Measurements from ENCODE around the gene FUT7.

Gene FUT7

DNA sequence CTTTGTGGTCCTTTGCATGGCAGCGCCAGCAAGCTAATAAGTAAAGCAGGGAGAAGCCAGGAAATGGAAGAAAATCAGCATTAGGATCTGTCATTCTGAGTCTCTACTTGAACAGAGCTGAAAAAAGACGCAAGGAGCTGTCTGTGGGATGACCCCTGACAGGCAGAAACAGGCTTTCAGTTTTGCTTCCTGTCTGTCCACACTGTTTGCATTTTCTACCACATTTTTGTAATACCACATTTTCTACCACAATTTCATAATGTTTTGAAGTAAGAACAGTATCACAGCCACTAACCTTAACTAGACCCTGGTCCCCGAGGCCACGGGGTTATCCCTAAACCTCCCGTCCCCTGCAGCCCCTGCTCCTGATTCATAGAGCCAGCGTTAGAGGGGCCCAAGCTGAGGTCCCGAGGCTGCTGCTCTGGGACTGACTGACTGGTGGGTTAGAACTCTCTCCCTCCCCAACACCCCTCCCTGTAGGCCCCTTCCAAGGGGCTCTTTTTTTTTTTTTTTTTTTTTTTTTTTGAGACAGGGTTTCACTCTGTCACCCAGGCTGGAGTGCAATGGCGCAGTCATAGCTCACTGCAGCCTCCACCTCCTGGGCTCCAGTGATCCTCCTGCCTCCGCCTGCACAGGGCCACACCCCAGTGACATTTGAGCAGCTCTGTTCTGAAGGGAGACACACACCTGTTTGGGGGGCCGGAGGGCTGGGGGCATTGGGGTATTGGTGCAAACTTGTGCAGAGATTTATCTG lies 31.5 kb downstream of the FUT7 start:
- peak; percentile 59 for DNase-seq

GRCh38 chr9:136997830-136998234 lies 34.1 kb downstream of the FUT7 start:
- no peak for DNase-seq

DNA sequence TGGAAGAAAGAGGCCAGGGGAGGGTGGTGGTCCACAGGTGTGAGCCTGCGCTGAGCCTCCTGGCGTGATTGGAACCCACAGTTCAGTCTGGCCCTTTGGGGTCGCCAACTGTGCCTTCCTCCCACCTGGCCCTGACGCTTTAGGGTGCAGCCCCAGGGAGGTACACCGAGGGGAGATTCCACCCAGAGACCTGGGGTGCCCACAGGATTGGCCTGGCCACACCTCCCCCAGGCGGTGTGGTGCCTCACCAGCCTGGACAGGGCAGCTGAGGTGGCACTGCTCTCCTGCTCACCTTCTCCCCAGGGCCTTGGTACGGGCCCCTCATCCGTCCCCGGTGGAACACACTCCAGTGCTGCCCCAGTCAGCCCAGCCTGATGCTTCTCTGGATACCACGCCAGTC lies 34.5 kb downstream of the FUT7 start:
- no peak for DNase-seq

DNA sequence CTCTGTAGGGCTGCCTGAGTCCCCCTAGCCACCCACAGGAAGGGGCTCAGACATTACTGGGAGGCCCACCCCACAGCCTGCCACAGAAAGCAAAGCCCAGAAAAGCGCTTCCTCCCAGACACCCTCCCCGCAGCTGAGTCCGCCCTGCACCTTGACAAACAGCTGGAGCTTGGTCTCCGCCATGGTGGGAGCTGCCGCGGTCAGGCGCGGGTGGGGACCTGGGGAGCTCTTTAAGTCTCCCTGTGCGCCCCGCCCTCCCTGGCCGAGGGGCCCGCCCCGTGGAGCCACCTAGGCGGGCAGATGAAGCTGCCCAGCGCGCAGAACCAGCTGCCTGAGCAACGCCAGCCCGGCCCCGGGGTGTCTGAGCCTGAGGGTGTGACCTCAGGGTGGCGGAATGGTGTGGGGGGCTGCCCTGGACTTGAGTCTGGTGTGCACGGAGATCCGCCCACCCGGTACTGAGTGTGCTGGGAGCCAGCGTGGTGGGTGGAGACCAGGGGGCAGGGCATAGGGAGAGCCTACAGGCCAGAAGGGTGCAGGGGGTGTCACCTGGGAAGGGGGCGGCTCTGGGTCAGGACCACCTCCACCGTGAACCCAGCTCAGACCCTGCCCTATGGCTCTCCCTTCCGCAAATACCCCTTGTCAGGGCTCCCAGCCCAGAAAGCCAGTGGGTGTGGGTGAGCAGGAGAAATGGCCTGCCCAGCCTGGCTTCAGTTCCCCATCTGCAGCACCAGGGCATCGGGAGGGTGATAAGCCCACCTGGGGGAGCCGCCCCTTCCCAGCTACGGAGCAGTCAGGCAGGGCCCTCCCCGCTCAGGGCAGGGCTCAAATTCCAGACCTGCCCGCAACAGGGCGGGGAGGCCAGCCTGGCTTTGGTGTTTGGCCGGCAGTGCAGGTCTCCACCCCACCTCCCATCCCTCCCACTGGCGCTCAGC lies 35.3 kb downstream of the FUT7 start, which contains the start of gene CLIC3:
TSS of gene CLIC3 (minus strand) at position 208 of the 932 bp plus-strand sequence. CDS start at position 183, 25 bp downstream.
- DNase-seq = peak; percentile 71

GRCh38 chr9:136995772-136996311 lies 36.0 kb downstream of the FUT7 start:
- no peak for DNase-seq

DNA sequence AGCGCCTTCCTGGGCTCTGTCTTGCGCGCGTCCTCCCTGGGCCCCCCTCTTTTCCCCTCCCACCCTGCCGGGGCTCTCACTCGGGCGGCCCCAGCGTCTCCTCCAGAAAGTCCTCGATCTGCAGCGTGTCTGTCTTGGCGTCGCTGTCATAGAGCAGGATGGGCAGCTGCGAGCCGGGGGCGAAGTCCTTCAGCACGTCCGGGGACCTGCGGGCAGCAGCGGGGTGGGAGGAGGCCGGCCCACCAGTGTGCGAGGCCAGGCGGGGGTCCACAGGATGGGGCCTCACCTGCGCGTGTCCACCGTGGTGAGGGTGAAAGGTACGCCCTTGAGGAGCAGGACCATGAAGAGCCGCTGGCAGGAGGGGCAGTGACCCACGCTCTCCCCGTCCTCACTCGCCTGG lies 36.5 kb downstream of the FUT7 start:
- DNase-seq = no peak

- no peak for DNase-seq
Measured at GRCh38 chr9:136994888-136995230, 37.0 kb downstream of the FUT7 start.

GRCh38 chr9:136994180-136994887 lies 37.6 kb downstream of the FUT7 start:
- DNase-seq = no peak

DNA sequence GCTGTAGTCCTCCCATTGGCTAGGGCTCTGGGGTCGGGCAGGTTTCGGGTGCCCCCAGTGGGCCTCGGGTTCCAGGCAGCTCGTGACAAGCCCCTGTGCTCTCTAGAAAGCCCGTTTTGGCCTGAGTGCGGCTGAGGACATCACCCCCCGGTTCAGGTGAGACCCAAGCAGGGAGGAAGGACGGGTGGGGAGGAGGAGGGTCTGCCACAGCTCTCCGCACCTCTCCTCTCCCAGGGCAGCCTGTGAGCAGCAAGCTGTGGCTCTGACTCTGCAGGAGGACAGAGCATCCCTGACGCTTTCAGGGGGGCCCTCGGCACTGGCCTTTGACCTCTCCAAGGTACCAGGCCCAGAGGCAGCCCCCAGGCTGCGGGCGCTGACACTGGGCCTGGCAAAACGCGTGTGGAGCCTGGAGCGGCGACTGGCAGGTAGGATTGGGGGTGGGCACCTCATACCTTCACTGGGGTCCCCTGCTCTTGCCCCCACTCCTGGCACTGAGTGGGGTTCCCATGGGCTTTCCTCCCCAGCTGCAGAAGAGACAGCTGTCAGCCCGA lies 39.0 kb downstream of the FUT7 start:
- DNase-seq = no peak

GRCh38 chr9:136991993-136992818 lies 39.7 kb downstream of the FUT7 start, which contains the start of gene PAXX:
Gene PAXX (plus strand): TSS chr9:136992422. CDS start chr9:136992444, 22 bp downstream.
- peak; percentile 97 for DNase-seq

DNA sequence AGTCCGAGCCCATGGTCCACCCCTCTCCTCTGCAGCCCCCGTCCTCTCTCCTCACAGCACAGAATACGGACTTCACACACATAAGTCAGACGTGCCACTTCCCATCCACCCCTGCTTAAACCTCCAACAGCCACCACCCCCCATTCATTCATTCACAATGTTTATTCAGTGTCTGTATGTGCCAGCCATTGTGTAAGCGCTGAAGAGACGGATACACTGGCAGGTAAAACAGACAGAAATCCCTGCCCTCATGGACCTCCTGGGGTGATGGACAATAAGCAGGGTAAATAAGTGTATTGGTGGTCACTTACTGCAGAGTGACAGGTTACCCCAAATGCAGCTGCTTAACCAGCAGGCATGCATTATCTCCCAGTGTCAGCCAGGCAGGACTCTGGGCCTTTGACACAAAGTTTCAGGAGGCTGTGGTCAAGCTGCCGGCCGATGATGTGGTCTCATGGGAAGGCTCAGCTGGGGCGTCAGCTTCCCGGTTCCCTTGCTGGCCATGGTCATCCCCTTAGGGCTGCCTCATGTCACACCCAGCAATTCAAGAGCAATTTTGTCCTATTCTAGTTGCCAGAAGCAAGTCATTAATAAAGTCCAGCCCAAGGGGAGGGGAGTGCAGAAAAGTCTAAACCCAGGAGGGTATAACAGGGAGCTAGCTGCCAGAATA lies 41.5 kb downstream of the FUT7 start:
- no peak for DNase-seq

GRCh38 chr9:136988872-136989271 lies 43.0 kb downstream of the FUT7 start:
- DNase-seq = no peak

DNA sequence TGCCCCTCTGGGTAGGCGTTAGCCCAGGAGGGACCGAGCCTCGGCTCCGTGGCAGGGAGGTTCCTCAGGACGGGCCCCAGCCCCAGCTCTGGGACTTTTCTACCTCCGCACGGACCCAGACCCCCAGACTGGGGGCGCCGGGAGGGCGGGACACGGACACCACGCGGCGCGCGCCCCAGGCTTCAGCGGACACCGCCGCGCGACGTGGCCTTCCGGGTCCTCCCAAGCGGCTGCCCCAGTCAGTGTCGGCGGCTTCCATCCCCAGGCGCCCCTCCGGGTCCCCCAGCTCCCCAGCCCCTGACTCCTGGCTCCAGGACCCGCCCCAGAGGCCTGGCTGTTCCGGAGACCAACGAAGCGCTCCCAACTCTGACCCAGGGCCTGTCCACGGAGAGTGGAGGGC lies 46.0 kb downstream of the FUT7 start:
- DNase-seq = no peak

DNA sequence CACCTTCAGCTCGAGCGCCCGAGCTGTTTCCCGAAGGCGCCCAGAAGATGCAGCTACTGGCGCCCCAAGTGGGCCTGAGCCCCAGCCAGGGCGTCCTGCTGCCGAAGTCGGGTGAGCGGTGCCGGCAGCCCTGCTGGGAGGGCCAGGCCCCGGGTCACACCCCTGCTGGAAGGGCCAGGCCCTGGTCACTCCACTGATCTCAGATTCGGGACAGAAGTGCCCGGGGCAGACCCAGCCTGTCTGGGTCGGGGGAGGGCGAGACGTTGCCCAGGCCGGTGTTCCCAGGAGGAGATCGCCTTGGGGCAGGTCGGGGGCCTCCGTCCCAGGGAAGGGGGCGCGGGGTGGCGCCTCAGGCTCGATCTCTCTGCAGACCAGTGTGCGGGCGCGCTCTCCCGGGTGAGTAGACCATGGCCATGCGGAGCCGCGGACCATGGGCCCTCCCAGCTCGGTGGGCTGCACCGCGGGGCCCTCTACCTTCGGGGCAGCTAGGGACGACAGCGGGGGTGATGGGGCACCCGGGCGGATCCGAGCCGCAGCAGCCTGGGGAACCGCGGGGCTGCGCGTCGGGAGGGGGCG lies 46.8 kb downstream of the FUT7 start:
- no peak for DNase-seq

GRCh38 chr9:136984464-136985026 lies 47.3 kb downstream of the FUT7 start:
- DNase-seq = no peak

- no peak for DNase-seq
Measured at GRCh38 chr9:136983656-136984314, 48.1 kb downstream of the FUT7 start.

GRCh38 chr9:136983167-136983566 lies 48.7 kb downstream of the FUT7 start:
- DNase-seq = no peak

- DNase-seq = no peak
Measured at GRCh38 chr9:136982232-136983051, 49.4 kb downstream of the FUT7 start, which contains the start of gene LCNL1. Gene LCNL1 (plus strand): TSS chr9:136982993. CDS start chr9:136983587, 594 bp downstream.
